GM19438 (cell line): ENCODE measurements around the gene MSH3.
"Not testable (repeated sequence)": the region's sequence is repeated elsewhere in the genome, so short reads cannot be mapped to it uniquely, and the experiment has no call there.

Experiments
- ATAC-seq: cut with Tn5 transposase; IDR thresholded peaks from one replicate; pipeline ENCODE4 v1.9.1; 2021; ENCODE audit warnings: low read depth; ENCODE audit not compliant: unreplicated experiment

Gene MSH3

GRCh38 chr5:80705216-80705769 lies 50.8 kb downstream of the MSH3 start:
- no peak for ATAC-seq

GRCh38 chr5:80705801-80706200 lies 51.3 kb downstream of the MSH3 start:
- no peak for ATAC-seq

- ATAC-seq: no peak
Measured at GRCh38 chr5:80706835-80707447, 52.5 kb downstream of the MSH3 start.

- no peak for ATAC-seq
Measured at GRCh38 chr5:80707645-80708044, 53.2 kb downstream of the MSH3 start.

- no peak for ATAC-seq
Measured at GRCh38 chr5:80711216-80711615, 56.8 kb downstream of the MSH3 start.

- ATAC-seq: no peak
Measured at GRCh38 chr5:80711938-80712337, 57.5 kb downstream of the MSH3 start.

GRCh38 chr5:80712919-80713318 lies 58.5 kb downstream of the MSH3 start:
- ATAC-seq: no peak

- ATAC-seq: no peak
Measured at GRCh38 chr5:80713631-80714030, 59.2 kb downstream of the MSH3 start.

- no peak for ATAC-seq
Measured at GRCh38 chr5:80714570-80715298, 60.3 kb downstream of the MSH3 start.

GRCh38 chr5:80715887-80716286 lies 61.4 kb downstream of the MSH3 start:
- no peak for ATAC-seq

GRCh38 chr5:80720181-80720580 lies 65.7 kb downstream of the MSH3 start:
- no peak for ATAC-seq

- ATAC-seq: no peak
Measured at GRCh38 chr5:80722916-80723315, 68.5 kb downstream of the MSH3 start.

- ATAC-seq: no peak
Measured at GRCh38 chr5:80725446-80725845, 71.0 kb downstream of the MSH3 start.

- no peak for ATAC-seq
Measured at GRCh38 chr5:80736730-80737129, 82.3 kb downstream of the MSH3 start.

GRCh38 chr5:80738466-80738865 lies 84.0 kb downstream of the MSH3 start:
- ATAC-seq: no peak

- ATAC-seq: no peak
Measured at GRCh38 chr5:80739057-80739456, 84.6 kb downstream of the MSH3 start.

- ATAC-seq: no peak
Measured at GRCh38 chr5:80739496-80739895, 85.0 kb downstream of the MSH3 start.

- ATAC-seq: no peak
Measured at GRCh38 chr5:80739898-80740297, 85.4 kb downstream of the MSH3 start.

GRCh38 chr5:80740488-80740887 lies 86.0 kb downstream of the MSH3 start:
- ATAC-seq: not testable (repeated sequence)

GRCh38 chr5:80740999-80741398 lies 86.5 kb downstream of the MSH3 start:
- ATAC-seq: no peak

GRCh38 chr5:80744149-80744548 lies 89.7 kb downstream of the MSH3 start:
- no peak for ATAC-seq

GRCh38 chr5:80745490-80745889 lies 91.0 kb downstream of the MSH3 start:
- no peak for ATAC-seq
